GM12873 (cell line): ENCODE data around the gene SCN4A.

Experiments
- TF ChIP-seq, protein P1 (sequence below): IDR thresholded peaks from 2 replicates; pipeline ENCODE4 v1.5.1; 2012; ENCODE audit warnings: low read depth, mild to moderate bottlenecking, moderate library complexity, low read length, control low read depth; ENCODE audit not compliant: insufficient read depth; ENCODE audit errors: missing control alignments

The SCN4A gene

DNA sequence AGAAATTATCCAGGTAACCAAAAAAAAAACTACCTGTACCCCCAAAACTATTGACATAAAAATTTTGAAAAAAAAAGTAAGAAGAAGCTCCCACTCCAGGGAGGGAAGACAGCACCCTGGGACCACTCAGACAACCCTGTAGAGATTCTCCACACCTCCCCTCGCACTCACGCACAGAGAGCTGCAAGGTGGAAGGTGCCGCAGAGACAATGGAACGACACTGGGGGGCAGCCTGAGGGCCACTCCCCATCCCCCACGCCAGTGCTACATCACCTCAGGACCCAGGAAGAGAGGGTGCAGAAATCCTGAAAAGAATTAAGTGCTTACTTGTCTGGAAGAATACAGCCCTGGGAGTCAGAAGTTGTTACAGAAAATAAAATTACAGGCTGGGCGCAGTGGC is 35.4 kb downstream of the SCN4A start:
- TF ChIP-seq, protein P1, sequence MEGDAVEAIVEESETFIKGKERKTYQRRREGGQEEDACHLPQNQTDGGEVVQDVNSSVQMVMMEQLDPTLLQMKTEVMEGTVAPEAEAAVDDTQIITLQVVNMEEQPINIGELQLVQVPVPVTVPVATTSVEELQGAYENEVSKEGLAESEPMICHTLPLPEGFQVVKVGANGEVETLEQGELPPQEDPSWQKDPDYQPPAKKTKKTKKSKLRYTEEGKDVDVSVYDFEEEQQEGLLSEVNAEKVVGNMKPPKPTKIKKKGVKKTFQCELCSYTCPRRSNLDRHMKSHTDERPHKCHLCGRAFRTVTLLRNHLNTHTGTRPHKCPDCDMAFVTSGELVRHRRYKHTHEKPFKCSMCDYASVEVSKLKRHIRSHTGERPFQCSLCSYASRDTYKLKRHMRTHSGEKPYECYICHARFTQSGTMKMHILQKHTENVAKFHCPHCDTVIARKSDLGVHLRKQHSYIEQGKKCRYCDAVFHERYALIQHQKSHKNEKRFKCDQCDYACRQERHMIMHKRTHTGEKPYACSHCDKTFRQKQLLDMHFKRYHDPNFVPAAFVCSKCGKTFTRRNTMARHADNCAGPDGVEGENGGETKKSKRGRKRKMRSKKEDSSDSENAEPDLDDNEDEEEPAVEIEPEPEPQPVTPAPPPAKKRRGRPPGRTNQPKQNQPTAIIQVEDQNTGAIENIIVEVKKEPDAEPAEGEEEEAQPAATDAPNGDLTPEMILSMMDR: no peak

DNA sequence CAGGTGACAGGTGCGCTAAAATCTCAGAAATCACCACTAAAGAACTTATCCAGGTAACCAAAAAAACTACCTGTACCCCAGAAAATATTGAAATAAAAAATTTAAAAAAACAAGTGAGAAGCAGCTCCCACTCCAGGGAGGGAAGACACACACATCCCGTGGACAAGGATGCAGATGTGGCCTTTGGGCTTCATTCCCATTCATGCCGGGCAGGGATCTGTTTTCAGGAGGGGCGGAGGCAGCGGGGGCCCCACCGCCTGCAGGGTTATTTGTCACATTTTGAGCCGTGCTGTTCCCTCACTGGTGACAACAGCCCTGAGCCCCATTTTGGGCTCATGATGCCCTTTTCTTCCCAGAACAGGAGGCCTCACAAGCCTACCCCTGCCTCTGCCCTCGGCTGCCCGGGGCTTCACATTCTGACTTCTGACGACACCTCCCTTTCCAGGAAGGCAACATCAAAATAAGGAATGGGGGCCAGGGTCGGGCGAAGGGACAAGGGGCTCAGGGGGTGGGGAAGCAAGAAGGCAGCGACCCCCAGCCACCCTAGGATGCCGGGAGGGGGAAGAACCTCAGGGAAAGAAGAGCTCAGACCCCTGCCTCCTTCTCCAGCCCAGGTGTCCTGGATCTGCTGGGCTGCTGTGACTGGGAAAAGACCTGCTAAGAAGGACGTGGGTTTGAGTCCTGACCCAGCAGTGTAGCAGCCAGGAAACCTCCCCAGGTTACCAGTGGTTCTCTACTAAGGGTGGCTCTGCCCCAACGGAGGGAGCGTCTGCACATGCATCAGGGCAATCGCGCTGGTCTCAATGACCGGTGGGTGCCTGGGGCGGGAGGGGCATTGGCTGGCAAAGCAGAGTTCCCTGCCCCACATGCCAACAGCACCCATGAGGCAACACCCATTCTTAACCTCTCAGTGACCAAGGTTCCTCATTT is 38.3 kb downstream of the SCN4A start:
- TF ChIP-seq, protein P1: no peak

DNA sequence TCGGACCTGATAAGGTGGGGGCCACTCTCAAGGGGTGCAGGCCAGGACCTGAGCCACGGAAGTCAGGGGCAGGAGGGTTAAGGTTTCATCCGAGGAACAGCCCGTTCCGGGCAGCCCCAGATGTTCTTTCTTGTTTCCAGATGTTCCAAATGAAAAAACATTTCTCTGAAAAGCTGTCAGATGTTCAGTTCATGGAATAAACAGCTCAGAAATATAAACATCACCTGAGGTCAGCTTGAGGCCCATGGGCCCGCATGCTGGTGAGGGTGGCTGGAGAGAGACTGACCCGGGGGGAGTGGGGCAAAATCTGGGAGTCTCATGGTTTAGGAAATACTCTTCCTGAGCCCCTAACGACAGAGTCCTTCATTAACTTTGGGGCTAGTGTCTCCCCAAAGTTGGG is 39.1 kb downstream of the SCN4A start:
- TF ChIP-seq, protein P1: no peak

DNA sequence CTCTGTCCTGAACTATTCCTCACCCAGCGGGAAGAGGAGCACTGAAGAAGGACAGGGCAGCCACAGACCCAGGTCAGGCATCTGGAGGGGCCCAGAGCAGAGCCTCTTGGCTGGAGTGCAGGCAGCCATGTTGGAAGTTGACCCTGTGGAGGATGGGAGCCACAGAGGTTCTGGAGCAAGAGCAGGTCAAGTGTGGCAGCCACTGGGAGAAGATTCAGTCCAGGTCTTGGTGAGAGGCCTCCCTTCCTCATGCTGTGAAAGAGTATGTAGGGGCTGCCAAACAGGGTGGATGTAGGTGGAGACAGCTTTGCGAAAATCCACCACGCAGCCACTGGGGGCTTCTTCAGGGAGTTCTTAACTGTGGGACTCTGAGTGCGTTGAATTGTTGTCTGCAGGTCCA is 40.0 kb downstream of the SCN4A start:
- TF ChIP-seq, protein P1: peak; percentile 24

DNA sequence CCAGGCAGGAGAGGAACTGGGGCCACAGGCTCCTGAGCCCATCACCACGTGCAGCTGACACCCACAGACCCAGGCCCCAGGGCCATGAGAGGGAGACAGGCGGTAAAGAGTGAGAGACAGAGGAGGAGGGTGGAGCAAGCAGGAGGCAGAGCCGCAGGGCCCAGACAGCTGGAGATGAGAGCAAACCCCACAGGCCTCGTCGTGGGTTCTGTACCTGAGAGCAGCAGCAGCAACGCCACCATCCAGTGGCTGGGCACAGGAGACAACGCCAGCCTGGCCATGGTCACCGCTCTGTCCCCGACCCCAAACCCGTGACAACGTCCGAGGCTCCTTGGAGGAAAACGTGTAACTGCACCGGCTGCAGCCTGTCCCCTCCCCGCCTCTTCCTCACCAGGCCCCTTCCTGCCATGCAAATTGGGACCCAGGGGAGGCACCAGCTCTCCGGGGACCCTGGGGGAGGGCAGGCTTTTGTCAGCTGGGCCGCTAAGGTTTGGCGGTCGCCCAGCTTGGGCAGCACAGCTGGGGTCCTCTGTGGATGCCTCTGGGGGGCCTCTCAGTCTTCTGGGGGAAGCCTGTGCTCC is 40.6 kb downstream of the SCN4A start, which contains the start of gene CD79B:
Gene CD79B (minus strand): TSS at position 351 of the 581 bp plus-strand sequence. CDS start 70 bp downstream, at position 281.
- TF ChIP-seq, protein P1: no peak

DNA sequence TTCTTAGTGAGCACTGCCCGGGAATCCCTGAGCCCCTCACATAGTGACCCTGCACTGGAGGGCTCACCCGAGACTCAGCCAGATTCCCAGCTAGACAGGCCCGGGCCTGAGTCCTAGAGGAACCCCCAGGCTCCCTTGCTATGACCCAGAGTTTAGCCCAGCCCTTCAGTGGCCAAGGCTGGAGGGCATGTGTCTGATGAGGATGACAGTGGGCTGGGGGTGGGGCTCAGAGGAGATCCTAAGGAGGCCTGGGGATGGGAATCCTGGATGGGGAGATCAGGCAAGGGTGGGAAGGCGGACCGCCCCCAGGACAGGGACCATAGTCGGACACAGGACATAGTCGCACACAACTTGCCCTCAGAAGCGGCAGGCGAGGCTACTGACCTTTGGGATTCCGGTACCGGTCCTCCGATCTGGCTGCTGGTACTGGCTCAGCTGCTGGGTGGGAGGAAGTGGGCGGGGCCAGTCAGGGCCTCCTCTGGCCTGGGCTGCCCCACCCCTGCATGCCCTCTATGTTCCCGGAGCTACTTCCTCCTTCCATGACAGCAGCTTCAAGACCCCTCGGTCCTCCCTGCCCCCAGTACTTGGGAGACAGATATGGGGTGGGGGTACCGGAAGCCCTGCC is 41.7 kb downstream of the SCN4A start:
- TF ChIP-seq, protein P1: no peak

DNA sequence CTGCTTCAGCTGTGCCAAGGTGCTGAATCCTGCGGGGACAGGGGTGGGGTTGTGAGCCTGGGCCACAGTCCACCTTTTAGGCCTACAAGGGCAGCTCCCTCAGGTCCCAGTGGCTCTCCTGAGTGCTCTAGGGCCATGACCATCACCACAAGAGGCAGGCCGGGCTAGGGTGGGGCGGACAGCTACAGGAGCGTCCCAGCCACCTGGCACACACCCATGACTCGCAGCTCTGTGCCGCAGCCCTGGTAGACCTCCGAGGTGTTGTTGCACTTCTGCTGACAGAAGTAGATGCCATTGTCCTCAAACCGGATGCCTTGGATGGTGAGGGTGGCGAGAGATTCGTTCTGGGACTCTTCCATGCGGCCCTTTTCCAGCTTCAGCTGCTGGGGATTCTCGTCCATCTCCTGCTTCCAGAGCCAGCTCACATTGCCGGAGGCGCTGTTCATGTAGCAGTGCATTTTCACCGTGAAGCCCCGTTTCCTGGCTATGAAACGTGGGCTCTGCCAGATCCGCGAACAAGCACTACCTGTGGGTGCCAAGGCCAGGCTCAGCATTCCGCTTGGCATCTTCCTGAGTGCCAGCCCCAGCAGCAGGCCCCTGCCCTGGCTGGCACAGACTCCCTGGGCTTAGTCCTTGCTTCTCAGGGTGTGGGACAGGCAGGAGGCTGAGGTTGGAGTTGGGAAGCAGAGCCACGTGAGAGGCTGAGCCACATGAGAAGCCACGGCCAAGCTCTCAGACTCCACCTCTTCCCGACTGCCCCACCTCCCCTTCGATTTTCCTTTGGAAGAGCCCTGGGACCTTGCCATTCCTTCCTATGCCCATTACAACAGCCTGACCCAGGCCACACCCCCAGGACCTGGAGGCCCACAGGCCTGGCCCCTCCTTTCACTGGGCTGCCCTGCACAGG is 42.6 kb downstream of the SCN4A start:
- TF ChIP-seq, protein P1: no peak
